ENCODE data around the gene RAB37.

The RAB37 gene

GRCh38 chr17:74725111-74725510 lies 11.9 kb upstream of the RAB37 start:
- no peak for DNase-seq (ENCODE audit: extremely low spot score, insufficient read length, low read depth)
- no peak for FAIRE-seq

- FAIRE-seq = no peak
- no peak for DNase-seq (ENCODE audit: extremely low spot score, insufficient read length, low read depth)
Observed at GRCh38 chr17:74728033-74728701, 8.9 kb upstream of the RAB37 start.

GRCh38 chr17:74728702-74729075 lies 8.4 kb upstream of the RAB37 start:
- peak; percentile 26 for FAIRE-seq

GRCh38 chr17:74729368-74729767 lies 7.7 kb upstream of the RAB37 start:
- DNase-seq (ENCODE audit: extremely low spot score, insufficient read length, low read depth) (no peak), FAIRE-seq (no peak)

More at GRCh38 chr17:74728702-74729075, 8.4 kb upstream of the RAB37 start:
- no peak for DNase-seq (ENCODE audit: extremely low spot score, insufficient read length, low read depth)

GRCh38 chr17:74729866-74730265 lies 7.2 kb upstream of the RAB37 start:
- FAIRE-seq = no peak
- no peak for DNase-seq (ENCODE audit: extremely low spot score, insufficient read length, low read depth)

GRCh38 chr17:74730491-74731346 lies 6.3 kb upstream of the RAB37 start:
- DNase-seq (ENCODE audit: extremely low spot score, insufficient read length, low read depth) (no peak), FAIRE-seq (peak; percentile 67)

GRCh38 chr17:74731347-74731605 lies 5.8 kb upstream of the RAB37 start:
- DNase-seq (ENCODE audit: extremely low spot score, insufficient read length, low read depth) (no peak), FAIRE-seq (no peak)

GRCh38 chr17:74732042-74732867 lies 4.8 kb upstream of the RAB37 start:
- DNase-seq (ENCODE audit: extremely low spot score, insufficient read length, low read depth) (no peak), FAIRE-seq (no peak)

GRCh38 chr17:74733365-74734122 lies 3.5 kb upstream of the RAB37 start:
- DNase-seq (ENCODE audit: extremely low spot score, insufficient read length, low read depth) = no peak
- peak; percentile 59 for FAIRE-seq

- no peak for DNase-seq (ENCODE audit: extremely low spot score, insufficient read length, low read depth)
- FAIRE-seq = no peak
Observed at GRCh38 chr17:74734256-74734655, 2.8 kb upstream of the RAB37 start.

- FAIRE-seq (no peak), DNase-seq (ENCODE audit: extremely low spot score, insufficient read length, low read depth) (no peak)
Observed at GRCh38 chr17:74737299-74738050, 419 bp downstream of the RAB37 start.

GRCh38 chr17:74738051-74738996 lies 1.3 kb downstream of the RAB37 start:
- FAIRE-seq = peak; percentile 93
- DNase-seq (ENCODE audit: extremely low spot score, insufficient read length, low read depth) = no peak

- DNase-seq (ENCODE audit: extremely low spot score, insufficient read length, low read depth) = no peak
- FAIRE-seq = no peak
Observed at GRCh38 chr17:74739227-74739831, 2.3 kb downstream of the RAB37 start.

GRCh38 chr17:74740173-74740572 lies 3.1 kb downstream of the RAB37 start:
- no peak for DNase-seq (ENCODE audit: extremely low spot score, insufficient read length, low read depth)
- FAIRE-seq = no peak

GRCh38 chr17:74740641-74741387 lies 3.8 kb downstream of the RAB37 start:
- DNase-seq (ENCODE audit: extremely low spot score, insufficient read length, low read depth) = no peak
- FAIRE-seq = no peak

- peak; percentile 95 for FAIRE-seq
Observed at GRCh38 chr17:74742153-74742515, 5.1 kb downstream of the RAB37 start.

GRCh38 chr17:74742978-74743545 lies 6.0 kb downstream of the RAB37 start:
- FAIRE-seq = no peak

More at GRCh38 chr17:74742153-74742515, 5.1 kb downstream of the RAB37 start:
- no peak for DNase-seq (ENCODE audit: extremely low spot score, insufficient read length, low read depth)

More at GRCh38 chr17:74742978-74743545, 6.0 kb downstream of the RAB37 start:
- DNase-seq (ENCODE audit: extremely low spot score, insufficient read length, low read depth) = no peak
